Ovary (tissue), 9 donors: ENCODE measurements around the gene RSBN1L. TPM values are rescaled to one million over a fixed set of nuclear protein-coding genes. Genes with fewer than 3 reads are reported as not detected.

Source experiments
- DNase-seq, 5 donors: peaks; one replicate each; pipeline ENCODE4 v3.0.0-alpha.2; 2019 to 2020
- H3K27ac ChIP-seq, 2 donors: fragments of 200-600 bp; one replicate each; pipeline versions ENCODE4 v1.5.1 to v1.8.0; 2019 to 2022
- H3K27me3 ChIP-seq: fragments of 200-600 bp; one replicate; pipeline ENCODE4 v1.8.0; 2022
- H3K36me3 ChIP-seq: fragments of 200-600 bp; sonication (generic); one replicate; pipeline ENCODE4 v1.5.1; 2019
- H3K4me1 ChIP-seq: one replicate; pipeline ENCODE4 v1.8.1; 2013; ENCODE audit warnings: mild to moderate bottlenecking, moderate library complexity; ENCODE audit not compliant: insufficient read depth
- H3K4me3 ChIP-seq: fragments of 200-600 bp; sonication (generic); one replicate; pipeline ENCODE4 v1.5.1; 2017
- H3K9me3 ChIP-seq, 2 donors: fragments of 200-600 bp in 1 of 2; sonication (generic) in 1 of 2; one replicate each; pipeline versions ENCODE4 v1.5.1 to v1.8.1; 2013 to 2019; ENCODE audit warnings: mild to moderate bottlenecking in 1 of 2, moderate library complexity in 1 of 2
- CTCF ChIP-seq, 3 donors: fragments of 450-650 bp in 2 of 3; fragments of 200-600 bp in 1 of 3; IDR thresholded peaks; one replicate each; pipeline versions ENCODE4 v1.5.1 to v1.8.0; 2016 to 2022; ENCODE audit warnings: antibody characterized with exemption in 3 of 3, mild to moderate bottlenecking in 1 of 3
- EP300 ChIP-seq: sonication (generic); formaldehyde crosslinking; IDR thresholded peaks from one replicate; pipeline ENCODE4 v1.6.1; 2017; ENCODE audit warnings: antibody characterized with exemption
- POLR2A ChIP-seq: fragments of 450-650 bp; IDR thresholded peaks from one replicate; pipeline ENCODE4 v1.6.1; 2017; ENCODE audit warnings: antibody characterized with exemption, mild to moderate bottlenecking, moderate library complexity
- WGBS, 3 donors: extraction: QIAGEN DNeasy Blood & Tissue Kit in 1 of 3; methylation state at CpG; one replicate each; pipeline versions ENCODE4 v1.1.5 to v1.1.7; 2013 to 2017; 5-methylcytosine and 5-hydroxymethylcytosine counted together
- intact Hi-C, 4 donors: fragments of 100-400 bp; cut with DNase I; formaldehyde crosslinking; loops; one replicate each; pipeline versions ENCODE4 v1.11.0 to v1.15.1; 2022 to 2023
- polyA plus RNA-seq, 2 donors: library from polyadenylated mRNA; stranded (reverse); fragments of 200-250 nt in 1 of 2; fragments of 350-450 nt in 1 of 2; fragmentation: Illumina TruSeq in 1 of 2; extraction: RNeasy Lipid Tissue Mini Kit (QIAGEN cat#74804) in 1 of 2; gene quantifications; one replicate each; pipeline ENCODE4 v1.2.3, GENCODE V29; 2013 to 2014
- total RNA-seq, 7 donors: library from RNA; depleted of rRNA in 2 of 7; stranded (reverse); fragments of >200 nt in 2 of 7; fragmentation: NEBNext Ultra II Directional in 3 of 7; extraction: Animal tissue kit (Norgen Biotek cat#: 25700) in 3 of 7; gene quantifications; one replicate each; pipeline versions ENCODE4 v1.1.0 to v1.2.4, GENCODE V29; 2016 to 2023
- donor health status: DM: no; HTN: no; CAD: no; lungs with moderate emphysema.
- donor health status: DM: no; HTN: no; CAD: no.
- donor health status: Bipolar disorder and iron deficiency.
- donor health status: DM: yes; HTN: yes; CAD: no.
- donor health status: DM: no; HTN: no; CAD: no.
- donor health status: DM: yes; HTN: yes; CAD: no.

Gene RSBN1L
- total and polyA plus RNA-seq, 9 donors: 12.4 to 28.3 (median 24.1) TPM

DNA sequence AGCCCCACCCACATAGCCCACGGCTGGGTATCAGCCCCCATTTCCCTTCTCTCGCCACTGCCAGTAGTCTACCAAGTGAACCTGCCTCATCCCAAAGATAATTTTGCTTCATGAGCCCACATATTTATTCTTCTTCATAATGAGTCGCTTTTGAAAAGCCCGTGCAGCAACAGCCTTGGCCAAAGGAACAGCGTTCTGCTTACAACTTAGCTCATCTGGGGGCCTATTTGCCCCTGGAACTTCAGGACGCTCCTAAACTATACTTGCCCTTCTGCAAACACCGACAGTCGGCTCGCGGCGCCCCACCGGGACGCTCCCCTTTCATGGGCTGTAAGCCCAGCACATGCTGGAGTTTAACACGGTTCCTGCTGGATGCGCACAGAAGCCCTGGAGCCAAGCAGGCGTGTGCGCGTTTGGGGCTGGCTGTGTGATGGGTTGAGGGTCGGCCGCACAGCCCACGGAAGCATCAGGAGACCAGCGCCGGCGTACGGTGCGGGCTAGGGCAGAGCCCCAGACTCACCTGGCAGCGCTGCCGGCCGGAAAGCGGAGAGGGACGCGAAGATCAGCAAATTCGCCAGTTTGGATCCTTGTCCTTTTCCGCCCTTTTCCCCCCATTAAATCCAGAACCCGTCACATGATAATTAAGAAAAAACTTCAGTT, 101.6 kb downstream of the RSBN1L start:
- no peaks in the 10 kb centered on the region for H3K9me3 ChIP-seq
- DNase-seq: no peak
- intact Hi-C loops: loop anchor here in 1 of 4 donors (10.0 kb wide), 1 partner anchor 1657 kb away; the partner anchor contains the start of gene MAGI2
- H3K27ac ChIP-seq: peak overlapping the region; percentile 70 to 77
- peak; percentile 20 for TF ChIP-seq POLR2A
- no peak for TF ChIP-seq EP300
- peak in 1 of 3 donors; percentile 5 for TF ChIP-seq CTCF (IDR thresholded peaks at IDR 0.05)
- H3K36me3 ChIP-seq: no peaks in the 10 kb centered on the region
- H3K27me3 ChIP-seq: no peaks in the 10 kb centered on the region
- peaks cover 9% of the 10 kb centered on the region for H3K4me1 ChIP-seq
- WGBS, 3 donors: 0% methylated on average over 33 to 35 of the region's 35 CpGs
- H3K4me3 ChIP-seq: peak overlapping the region; percentile 90

DNA sequence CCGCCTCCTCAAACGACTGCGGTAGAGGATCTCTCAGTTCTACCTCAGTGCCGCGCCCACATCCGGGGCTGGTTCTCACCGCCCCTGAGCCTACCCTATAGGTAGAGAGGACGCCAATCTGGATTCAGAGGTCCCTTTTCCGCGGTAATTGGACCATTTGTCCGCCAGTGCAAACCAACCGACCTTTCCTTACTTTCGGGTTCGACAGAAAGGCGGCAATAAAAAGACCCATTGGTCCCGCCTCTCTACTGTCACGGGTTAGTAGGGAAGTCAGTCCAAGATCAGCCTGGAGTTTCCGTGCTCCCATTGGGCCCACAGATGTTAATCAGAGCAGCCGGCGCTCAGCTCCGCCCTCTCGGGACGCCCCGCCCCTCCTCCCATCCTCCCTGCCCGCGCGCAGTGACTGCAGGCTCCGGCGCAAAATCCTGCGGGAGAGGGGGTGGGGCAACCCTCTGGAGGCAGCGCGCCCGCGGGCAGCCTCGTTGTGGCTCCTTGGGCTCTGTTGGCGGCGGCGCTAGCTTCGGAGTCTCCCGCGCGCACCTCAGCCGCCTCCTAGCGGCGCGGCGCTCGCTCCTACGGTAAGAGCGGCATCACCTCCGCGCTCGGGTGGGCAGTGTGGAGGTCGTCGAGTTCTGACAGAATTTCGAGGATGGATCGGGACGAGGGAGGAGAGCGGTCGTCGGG, 102.3 kb downstream of the RSBN1L start, which contains the start of the genes PHTF2 and TMEM60:
PHTF2 (plus strand) TSS at position 380 of the 684 bp plus-strand sequence.
TMEM60 (minus strand) TSS at position 41 of the 684 bp plus-strand sequence. CDS start 4,061 bp downstream, outside the sequence.
- peak within 1 kb of the TSS; percentile 90 for H3K4me3 ChIP-seq
- H3K4me1 ChIP-seq: peaks cover 9% of the 10 kb centered on the region
- intact Hi-C loops: loop anchor here in 1 of 4 donors (10.0 kb wide), 1 partner anchor 1656 kb away; the partner anchor contains the start of gene MAGI2
- TF ChIP-seq EP300 (no peak), POLR2A (peak; percentile 58), CTCF (IDR thresholded peaks at IDR 0.05) (peak in 2 of 3 donors; percentile 58 to 70)
- H3K36me3 ChIP-seq: no peaks in the 10 kb centered on the region
- peak within 1 kb of the TSS; percentile 77 to 85 for H3K27ac ChIP-seq
- no peaks in the 10 kb centered on the region for H3K9me3 ChIP-seq
- no peaks in the 10 kb centered on the region for H3K27me3 ChIP-seq
- peak; percentile 98 to 99 (median 98) for DNase-seq
- 0 to 1% (median 0%) methylated on average over 40 to 61 of the region's 61 CpGs for WGBS, 3 donors

GRCh38 chr7:77799078-77799964, 103.1 kb downstream of the RSBN1L start:
- H3K4me1 ChIP-seq: peaks cover 9% of the 10 kb centered on the region
- peak overlapping the region; percentile 90 for H3K4me3 ChIP-seq
- no peak for TF ChIP-seq EP300
- TF ChIP-seq POLR2A: no peak
- TF ChIP-seq CTCF (IDR thresholded peaks at IDR 0.05): no peak
- DNase-seq: peak; percentile 35 to 73 (median 66)
- no peaks in the 10 kb centered on the region for H3K9me3 ChIP-seq
- intact Hi-C loops: loop anchor here in 1 of 4 donors (10.0 kb wide), 1 partner anchor 1655 kb away; the partner anchor contains the start of gene MAGI2
- peak overlapping the region; percentile 76 to 85 for H3K27ac ChIP-seq
- no peaks in the 10 kb centered on the region for H3K27me3 ChIP-seq
- WGBS, 3 donors: 1 to 2% (median 1%) methylated on average over 29 to 55 of the region's 55 CpGs
- no peaks in the 10 kb centered on the region for H3K36me3 ChIP-seq

GRCh38 chr7:77800158-77800557, 103.9 kb downstream of the RSBN1L start:
- DNase-seq: no peak
- 47 to 53% (median 52%) methylated on average over 4 of the region's 4 CpGs for WGBS, 3 donors
- peaks cover 9% of the 10 kb centered on the region for H3K4me1 ChIP-seq
- intact Hi-C loops: no loop called here
- peak overlapping the region; percentile 90 for H3K4me3 ChIP-seq
- no peaks in the 10 kb centered on the region for H3K36me3 ChIP-seq
- H3K27ac ChIP-seq: no peak overlapping the region
- TF ChIP-seq POLR2A: no peak
- TF ChIP-seq EP300: no peak
- TF ChIP-seq CTCF (IDR thresholded peaks at IDR 0.05): no peak
- no peaks in the 10 kb centered on the region for H3K27me3 ChIP-seq
- H3K9me3 ChIP-seq: no peaks in the 10 kb centered on the region
